ENCODE results near the gene LYSMD3.
A peak's percentile ranks its signal among the peaks of the same experiment; 100 is the strongest.

Gene LYSMD3

DNA sequence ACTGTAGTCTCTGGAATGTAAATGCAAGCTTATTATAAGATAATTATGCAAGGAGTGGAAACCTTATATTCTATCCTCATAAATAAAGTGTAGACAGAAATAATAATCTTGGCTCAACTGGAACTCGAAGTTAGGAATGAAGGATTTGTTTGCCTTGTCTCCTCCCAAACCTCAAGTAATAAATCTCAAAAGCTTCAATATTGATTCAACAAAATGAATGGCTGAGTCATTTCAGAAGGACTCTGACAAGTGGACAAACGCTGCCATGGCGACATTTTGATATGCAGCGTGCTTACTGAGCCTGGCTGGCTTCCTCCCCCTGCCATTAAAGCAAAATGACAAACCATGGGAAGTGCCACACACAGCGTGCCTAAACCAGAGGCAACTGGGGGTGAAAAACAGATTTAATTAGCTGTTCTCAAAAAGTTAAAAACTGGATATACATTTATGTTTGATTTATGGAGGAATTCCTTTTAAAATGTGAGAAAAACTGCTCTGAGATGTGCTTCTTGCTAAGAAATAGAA is 18.7 kb upstream of the LYSMD3 start:
- no peak for DNase-seq (ENCODE audit: low read depth in 2 of 2)

- no peak for DNase-seq (ENCODE audit: low read depth in 2 of 2)
These were observed 17.7 kb upstream of the LYSMD3 start for GRCh38 chr5:90547072-90547536.

- no peak for DNase-seq (ENCODE audit: low read depth in 2 of 2)
These were observed 16.9 kb upstream of the LYSMD3 start for GRCh38 chr5:90546216-90546837.

- no peak for DNase-seq (ENCODE audit: low read depth in 2 of 2)
These were observed 16.1 kb upstream of the LYSMD3 start for GRCh38 chr5:90545511-90545910.

GRCh38 chr5:90542827-90543519 is 13.6 kb upstream of the LYSMD3 start:
- DNase-seq (ENCODE audit: low read depth in 2 of 2), result no peak

DNA sequence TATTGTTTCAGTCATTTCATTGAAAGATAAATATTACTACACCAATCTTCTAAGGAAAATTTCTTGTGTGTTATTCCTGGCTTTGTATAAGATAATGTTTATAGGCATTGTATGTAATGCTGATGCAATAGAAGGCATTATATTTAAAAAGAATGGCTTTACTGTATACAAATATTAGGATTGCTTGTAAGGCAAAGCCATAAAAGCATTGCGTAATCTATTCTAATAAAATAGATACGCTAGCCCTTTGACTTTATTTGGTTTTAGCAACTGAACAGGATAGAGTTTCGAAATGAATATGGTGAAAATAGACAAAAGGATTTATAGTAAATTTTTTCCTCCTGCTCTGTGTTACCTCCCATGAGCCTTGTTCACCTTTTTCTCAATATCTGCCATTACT is 5.5 kb upstream of the LYSMD3 start:
- no peak for DNase-seq (ENCODE audit: low read depth in 2 of 2)

DNA sequence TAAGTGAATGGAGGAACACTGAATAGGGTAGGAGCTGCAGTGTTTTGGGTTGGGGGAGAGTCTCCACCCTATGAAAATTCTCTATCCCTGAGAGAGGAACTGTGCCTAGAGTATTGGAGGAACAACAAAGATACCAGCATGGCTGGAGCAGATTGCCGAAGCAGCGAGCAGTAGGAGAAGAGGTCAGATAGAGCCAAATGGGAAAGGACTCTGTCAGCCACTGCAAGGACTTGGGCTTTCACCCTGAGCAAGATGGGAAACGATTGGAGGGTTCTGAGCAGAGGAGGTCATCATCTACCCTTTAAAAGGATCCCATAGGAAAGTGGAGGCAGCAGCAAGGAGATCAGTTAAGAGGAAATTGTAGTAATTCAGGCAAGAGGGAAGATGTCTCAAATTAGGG is 4.4 kb upstream of the LYSMD3 start:
- DNase-seq (ENCODE audit: low read depth in 2 of 2), result no peak

GRCh38 chr5:90530736-90531487 is 1.5 kb upstream of the LYSMD3 start:
- no peak for DNase-seq (ENCODE audit: low read depth in 2 of 2)

DNA sequence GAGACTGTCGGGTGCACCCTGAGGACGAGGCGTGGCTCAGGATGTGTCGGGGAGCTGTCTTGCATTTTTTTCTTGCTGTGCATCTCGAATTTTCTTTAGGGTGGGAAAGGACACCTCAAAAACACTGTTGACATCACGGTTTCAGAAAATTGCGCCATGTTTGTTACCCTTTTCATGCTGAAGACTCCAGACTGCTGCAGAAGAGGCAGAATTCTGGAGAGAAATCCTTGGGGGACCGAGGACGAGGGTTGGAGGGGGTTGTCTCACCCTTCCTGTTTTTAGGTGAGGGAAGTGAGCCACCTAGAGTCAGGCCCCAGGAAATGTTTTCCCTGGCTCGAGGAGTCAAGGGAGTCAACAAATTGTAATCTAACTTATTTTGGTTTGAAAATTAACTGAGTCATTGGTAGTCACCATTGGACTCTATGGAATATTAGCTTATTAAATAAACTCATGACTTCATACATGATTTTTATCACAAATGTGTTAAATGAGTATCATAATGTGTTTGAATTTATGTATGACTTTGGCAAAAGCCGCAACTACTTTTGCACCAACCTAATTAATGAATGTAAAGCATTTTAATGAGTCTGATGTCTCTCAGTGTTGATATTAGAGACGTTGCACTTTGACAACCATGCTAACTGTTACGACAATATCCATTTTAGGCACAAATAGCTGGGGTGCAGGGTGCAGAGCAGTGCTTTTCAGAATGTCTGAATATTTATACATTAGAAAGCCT is 724 bp upstream of the LYSMD3 start:
- peak; percentile 24 to 51 for DNase-seq (ENCODE audit: low read depth in 2 of 2)

GRCh38 chr5:90528601-90529193 is 687 bp downstream of the LYSMD3 start:
- DNase-seq (ENCODE audit: low read depth in 2 of 2), result peak; percentile 1 to 3

DNA sequence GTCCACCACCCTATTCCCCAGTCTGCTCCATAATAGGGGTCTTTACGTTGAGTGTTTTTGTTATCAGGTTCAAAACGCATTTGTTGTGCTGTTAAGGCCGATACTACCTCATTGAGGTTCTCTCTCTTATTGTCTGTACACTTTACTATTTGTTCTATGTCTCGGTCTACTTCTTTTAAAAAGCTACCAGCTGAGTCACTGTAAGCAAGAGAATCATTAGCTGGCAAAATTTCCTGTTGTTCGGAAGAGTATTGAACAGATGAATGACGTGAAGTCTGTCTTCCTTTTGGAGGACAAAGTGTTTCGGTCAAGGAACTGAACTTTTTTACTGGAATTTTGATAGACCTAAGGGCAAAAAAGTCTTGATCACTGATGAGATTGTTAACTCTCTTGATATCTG is 10.3 kb downstream of the LYSMD3 start:
- DNase-seq (ENCODE audit: low read depth in 2 of 2), result no peak

DNA sequence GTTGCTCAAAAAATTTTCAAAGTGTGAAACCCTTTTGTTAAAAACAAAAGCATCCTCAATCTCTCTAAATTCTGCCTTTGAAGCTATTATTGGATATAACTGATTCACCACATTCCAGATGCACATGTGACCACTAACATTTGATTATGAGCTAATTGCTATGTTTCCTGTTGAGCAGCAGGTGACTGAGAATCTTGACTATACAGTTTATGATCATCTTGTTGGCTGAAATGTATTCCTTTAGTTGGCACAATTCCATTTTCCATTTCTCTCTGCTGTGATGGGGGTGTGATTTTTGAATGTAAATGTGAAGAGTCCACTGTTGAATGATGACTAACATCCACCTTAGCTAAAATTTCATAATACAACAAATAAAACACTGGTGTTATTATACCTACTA is 10.7 kb downstream of the LYSMD3 start:
- DNase-seq (ENCODE audit: low read depth in 2 of 2), result no peak

GRCh38 chr5:90514520-90514919 is 14.9 kb downstream of the LYSMD3 start:
- no peak for DNase-seq (ENCODE audit: low read depth in 2 of 2)

DNA sequence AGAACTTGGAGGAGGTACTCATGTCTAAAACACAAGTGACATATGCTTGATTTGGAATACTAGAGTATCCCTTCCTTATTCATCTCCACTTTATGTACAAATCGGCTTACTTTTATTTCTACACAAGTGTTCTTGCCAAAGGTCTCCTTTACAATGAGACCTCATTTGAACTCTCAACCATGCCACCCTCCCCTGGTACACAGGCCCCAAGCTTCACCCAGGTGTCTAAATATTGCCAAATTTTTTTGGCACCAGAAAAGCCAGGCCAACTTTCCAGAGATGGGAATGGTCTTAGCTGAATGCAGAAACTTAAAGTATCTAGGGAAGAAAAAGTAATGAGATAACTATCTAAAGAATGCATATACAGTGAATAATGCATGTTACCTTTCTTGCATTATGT is 18.9 kb downstream of the LYSMD3 start:
- DNase-seq (ENCODE audit: low read depth in 2 of 2), result no peak

- no peak for DNase-seq (ENCODE audit: low read depth in 2 of 2)
These were observed 23.2 kb downstream of the LYSMD3 start for GRCh38 chr5:90506221-90506620.

- no peak for DNase-seq (ENCODE audit: low read depth in 2 of 2)
These were observed 24.6 kb downstream of the LYSMD3 start for GRCh38 chr5:90504743-90505142.

GRCh38 chr5:90503596-90503995 is 25.8 kb downstream of the LYSMD3 start:
- DNase-seq (ENCODE audit: low read depth in 2 of 2), result no peak

DNA sequence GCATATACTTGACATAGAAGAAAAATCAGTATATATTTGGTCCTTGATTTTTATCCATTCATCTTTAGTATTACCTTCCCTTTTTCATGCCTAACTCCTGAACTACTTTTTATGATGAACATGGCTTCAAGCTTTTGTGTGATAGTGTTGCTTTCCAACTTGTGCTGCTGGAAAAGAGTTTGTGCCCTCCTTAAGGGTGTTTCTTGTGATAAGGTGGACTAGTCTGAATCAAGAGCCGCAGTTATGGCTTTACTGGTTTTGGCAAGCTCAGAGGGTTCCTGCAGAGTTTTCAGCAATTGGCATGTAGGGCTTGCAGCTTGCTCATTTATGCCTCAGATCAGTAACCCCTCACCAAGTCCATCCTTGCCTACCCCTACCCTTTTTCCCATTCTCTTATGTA is 34.2 kb downstream of the LYSMD3 start:
- no peak for DNase-seq (ENCODE audit: low read depth in 2 of 2)

DNA sequence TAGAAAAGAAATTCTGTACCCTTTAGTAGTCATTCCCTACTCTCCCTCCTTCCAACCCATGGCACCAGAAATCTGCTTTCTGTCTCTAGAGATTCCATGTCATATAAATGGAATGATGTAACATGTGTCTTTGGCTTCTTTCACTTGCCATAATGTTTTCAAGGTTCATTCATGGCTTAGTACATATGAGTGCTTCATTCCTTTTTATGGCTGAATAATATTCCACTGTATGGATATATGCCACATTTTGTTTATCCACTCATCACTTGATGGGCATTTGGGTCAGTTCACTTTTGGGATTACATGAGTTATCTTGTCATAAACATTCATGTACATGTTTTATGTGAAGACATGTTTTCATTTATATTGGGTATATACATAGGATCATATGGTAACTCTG is 35.3 kb downstream of the LYSMD3 start:
- no peak for DNase-seq (ENCODE audit: low read depth in 2 of 2)

DNA sequence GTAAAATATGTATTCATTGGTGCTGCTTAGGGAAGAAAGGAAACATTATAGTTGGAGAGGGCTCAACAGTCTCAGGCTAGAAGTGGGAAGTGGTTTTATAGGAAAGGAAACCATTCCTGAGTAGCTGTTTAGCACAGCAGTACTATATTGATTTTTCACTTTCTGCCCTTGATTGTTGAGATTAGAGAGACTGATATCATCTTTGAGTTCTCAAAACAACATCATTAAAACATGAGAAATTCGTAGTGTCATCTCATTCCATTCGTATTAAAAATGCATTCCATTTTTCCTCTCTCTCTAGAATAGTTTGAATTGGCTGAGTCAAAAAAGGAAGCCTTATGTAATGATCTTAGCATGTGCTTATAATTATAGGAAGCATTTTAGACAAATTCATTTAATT is 40.6 kb downstream of the LYSMD3 start:
- DNase-seq (ENCODE audit: low read depth in 2 of 2), result no peak

DNA sequence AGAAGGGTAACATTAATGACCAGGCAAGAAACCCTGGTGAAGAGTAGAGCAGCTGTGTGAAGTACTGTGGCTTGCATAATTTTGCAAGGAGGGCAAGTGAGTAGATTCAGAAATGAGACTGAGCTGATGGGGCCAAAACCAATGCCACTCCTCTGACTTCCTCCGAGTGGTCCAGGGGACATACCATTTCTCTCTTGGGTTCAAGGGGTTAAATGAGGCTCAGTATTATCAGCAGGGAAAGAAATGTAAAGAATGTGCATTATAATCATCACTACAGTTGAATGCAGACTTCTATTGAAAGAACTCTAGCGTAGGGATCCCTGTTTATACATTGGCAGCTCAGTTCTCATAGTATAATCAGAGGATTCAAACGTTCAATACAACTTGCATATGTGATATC is 44.8 kb downstream of the LYSMD3 start:
- no peak for DNase-seq (ENCODE audit: low read depth in 2 of 2)

DNA sequence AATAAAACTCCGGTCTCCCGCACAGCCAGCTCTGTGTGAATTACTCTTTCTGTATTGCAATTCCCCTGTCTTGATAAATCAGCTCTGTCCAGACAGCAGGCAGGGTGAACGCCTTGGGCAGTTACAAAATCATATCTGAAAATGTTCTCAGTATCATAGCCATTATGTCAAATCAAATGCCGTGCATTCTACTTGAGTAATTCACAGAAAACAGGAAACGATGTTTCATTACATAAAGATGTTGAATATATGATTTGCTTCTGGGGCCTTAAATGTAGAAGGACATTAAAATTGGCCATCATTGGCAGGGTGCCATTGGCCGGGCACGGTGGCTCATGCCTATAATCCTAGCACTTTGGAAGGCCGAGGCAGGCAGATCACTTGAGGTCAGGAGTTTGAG is 46.2 kb downstream of the LYSMD3 start:
- no peak for DNase-seq (ENCODE audit: low read depth in 2 of 2)
